GM15510 (cell line): Measurements from ENCODE around the gene HRG.

Experiments
- POLR2A ChIP-seq: IDR thresholded peaks from 3 replicates; pipeline ENCODE4 v1.6.1; 2011; ENCODE audit warnings: borderline replicate concordance; ENCODE audit not compliant: insufficient read length; ENCODE audit errors: extremely low read depth

HRG gene

GRCh38 chr3:186653984-186654383, 11.8 kb upstream of the HRG start:
- TF ChIP-seq POLR2A, result no peak

DNA sequence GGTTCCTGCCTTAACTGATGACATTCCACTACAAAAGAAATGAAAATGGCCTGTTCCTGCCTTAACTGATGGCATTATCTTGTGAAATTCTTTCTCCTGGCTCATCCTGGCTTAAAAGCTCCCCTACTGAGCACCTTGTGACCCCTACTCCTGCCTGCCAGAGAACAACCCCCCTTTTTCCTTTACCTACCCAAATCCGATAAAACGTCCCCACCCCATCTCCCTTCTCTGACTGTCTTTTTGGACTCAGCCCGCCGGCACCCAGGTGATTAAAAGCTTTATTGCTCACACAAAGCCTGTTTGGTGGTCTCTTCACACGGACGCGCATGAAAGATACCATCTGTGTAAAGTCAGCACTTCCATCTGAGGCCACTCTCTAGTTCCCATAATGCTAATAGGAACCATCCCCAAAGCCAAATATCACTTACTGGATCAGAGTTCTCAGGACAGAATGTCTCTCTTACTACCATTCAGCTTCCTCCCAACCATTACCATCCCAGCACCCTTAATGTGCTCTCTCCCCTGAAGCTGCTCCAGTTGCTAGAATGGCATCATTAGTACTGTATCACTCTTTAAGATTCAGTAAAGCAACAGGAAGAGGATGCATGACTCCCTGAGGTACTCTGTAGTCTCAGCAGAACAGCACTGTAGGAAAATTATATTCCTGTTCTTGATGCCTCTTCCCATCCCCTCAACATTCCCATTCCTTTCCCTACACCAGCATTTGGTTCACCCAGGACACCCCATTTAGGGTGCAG, 2.3 kb upstream of the HRG start:
- TF ChIP-seq POLR2A, result no peak

DNA sequence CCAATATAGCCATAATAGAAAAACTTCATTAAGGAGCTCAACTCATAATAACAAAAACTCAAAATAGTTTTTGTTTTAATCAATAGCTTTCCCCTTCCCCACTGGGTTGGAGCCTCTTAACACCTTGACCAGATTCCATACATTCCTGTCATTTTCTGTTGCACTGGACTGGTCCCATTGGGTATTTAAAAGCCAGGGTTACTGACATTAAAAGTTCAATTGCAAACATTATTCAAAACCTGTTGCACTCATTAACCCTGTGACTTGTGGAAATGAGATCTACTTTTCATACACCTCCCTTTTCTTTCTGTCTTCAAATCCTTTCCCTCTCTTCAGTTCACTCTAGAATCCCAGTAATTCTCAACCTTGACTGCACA, 1.7 kb upstream of the HRG start:
- TF ChIP-seq POLR2A, result no peak

GRCh38 chr3:186664506-186664905, 1.3 kb upstream of the HRG start:
- TF ChIP-seq POLR2A, result no peak

- no peak for TF ChIP-seq POLR2A
Measured at GRCh38 chr3:186668426-186668825, 2.6 kb downstream of the HRG start.

DNA sequence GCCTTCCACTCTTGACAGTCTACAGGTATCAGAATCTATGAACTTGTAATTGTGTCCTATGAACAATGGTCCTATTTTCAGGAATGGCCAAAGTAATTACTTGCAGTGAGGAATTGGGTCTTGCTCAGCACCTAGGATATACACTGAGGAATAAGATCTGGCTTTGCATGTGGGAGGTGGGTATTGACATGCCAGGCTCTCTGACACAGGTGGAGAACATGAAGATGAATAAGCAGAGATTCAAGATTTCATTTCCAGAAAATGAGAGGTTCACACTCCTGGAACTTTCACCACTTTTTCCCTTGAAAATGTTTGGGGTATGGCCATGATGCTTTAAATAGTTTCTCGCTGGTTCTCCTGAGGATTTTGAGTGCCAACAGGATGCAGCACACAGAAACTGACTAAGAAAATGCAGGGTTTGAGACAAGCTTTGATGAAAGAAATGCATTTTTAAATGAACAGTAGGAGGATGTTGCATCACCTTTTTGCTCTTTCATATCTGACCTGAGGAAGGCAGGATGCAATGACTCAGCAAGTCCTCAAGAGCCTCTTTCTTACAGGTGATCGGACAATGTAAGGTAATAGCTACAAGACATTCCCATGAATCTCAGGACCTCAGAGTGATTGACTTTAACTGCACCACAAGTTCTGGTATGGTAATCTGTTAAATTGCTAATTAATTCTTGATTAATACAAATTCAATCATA, 3.7 kb downstream of the HRG start:
- TF ChIP-seq POLR2A, result no peak

GRCh38 chr3:186670155-186670554, 4.3 kb downstream of the HRG start:
- TF ChIP-seq POLR2A, result no peak

GRCh38 chr3:186671051-186671450, 5.2 kb downstream of the HRG start:
- no peak for TF ChIP-seq POLR2A

DNA sequence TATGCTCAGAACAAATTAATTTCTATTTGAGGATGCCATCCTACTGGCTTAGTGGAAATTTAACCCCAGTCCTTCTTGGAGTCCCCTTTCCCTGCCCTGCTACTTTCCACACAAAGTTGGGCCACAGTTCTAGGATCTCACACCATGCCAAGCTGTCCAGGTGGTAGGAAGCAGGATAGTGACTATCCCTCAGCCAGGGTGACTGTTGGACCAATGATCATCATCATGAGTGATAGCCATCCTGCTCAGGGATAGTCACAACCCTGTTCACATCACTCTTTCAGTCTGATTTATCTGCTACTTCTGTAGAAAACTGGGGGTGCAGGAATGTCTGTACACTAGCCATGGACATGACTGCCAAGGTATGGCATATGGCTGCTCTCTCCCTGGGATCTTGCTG, 12.8 kb downstream of the HRG start:
- no peak for TF ChIP-seq POLR2A

- TF ChIP-seq POLR2A, result no peak
Measured at GRCh38 chr3:186679151-186679550, 13.3 kb downstream of the HRG start.

GRCh38 chr3:186680869-186681268, 15.1 kb downstream of the HRG start:
- no peak for TF ChIP-seq POLR2A

DNA sequence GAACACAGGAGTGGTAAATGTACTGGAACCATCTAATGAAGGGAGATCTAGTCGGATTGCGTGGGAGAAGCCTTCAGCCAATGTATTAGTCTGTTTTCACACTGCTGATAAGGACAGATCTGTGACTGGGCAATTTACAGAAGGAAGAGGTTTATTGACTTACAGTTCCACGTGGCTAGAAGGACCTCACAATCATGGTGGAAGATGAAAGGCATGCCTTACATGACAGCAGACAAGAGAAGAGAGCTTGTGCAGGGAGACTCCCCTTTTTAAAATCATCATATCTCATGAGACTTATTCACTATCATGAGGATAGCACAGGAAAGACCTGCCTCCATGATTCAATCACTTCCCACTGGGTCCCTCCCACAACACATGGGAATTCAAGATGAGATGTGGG, 17.0 kb downstream of the HRG start:
- TF ChIP-seq POLR2A, result no peak

DNA sequence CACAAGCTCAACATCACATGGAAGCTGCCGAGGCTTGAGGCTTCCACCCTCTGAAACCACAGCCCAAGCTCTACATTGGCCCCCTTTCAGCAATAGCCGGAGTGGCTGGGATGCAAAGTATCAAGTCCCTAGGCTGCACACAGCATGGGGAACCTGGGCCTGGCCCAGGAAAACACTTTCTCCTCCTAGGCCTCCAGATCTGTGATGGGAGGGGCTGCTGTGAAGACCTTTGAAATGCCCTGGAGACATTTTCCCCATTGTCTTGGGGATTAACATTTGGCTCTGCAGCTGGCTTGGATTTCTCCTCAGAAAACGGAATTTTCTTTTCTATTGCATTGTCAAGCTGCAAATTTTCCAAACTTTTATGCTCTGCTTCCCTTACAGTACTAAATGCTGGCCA, 18.2 kb downstream of the HRG start:
- TF ChIP-seq POLR2A, result no peak

- TF ChIP-seq POLR2A, result no peak
Measured at GRCh38 chr3:186687120-186687651, 21.4 kb downstream of the HRG start.

GRCh38 chr3:186691676-186692075, 25.9 kb downstream of the HRG start:
- TF ChIP-seq POLR2A, result no peak

DNA sequence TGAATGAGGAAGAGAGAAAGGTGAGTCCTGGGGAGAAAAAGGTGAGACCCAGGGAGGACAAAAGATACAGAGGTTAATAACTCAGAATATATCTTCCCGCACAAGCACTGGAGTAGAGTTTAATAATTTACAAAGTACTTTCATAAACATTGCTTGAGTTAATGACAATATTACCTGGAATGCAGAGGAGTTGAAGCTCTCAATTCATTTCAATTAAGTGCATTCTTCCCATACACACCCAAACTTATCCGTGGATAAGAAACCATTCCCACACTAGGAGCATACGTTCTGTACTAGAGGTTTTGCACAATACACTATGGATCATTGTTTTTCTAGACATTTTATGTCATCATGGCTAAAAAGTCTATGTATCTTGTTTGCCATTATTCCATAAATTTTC, 28.0 kb downstream of the HRG start:
- TF ChIP-seq POLR2A, result no peak
